Testis (tissue), 2 donors: ENCODE measurements around the gene BMPR1A.

Experiments
- POLR2A ChIP-seq: fragments of 450-650 bp; IDR thresholded peaks from one replicate; pipeline ENCODE4 v1.6.1; 2017; ENCODE audit warnings: antibody characterized with exemption, mild to moderate bottlenecking, moderate library complexity
- TF ChIP-seq, protein P1 (sequence below), 3 experiments: fragments of 450-650 bp in 2 of 3; fragments of 200-600 bp in 1 of 3; sonication (generic) in 1 of 3; IDR thresholded peaks; one replicate each; pipeline ENCODE4 v1.5.1; 2016 to 2019; ENCODE audit warnings: antibody characterized with exemption in 3 of 3, mild to moderate bottlenecking in 2 of 3, moderate library complexity in 1 of 3

DNA sequence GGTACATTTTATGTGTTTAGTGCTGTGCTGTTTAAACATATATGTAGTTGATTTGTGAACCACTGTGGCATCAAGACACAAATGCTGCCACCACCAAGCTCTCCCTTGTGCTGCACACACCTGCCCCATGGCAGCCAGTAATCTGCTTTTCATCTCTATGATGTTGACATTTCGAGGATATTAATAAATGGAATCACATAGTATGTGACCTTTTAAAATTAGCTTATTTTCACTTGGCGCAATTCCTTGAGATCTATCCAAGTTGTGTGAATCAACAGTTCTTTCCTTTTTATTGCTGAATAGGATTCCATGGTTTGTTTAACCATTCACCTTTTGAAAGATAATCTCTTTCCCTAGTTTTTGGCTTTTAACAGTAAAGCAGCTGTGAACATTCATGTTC is 73.1 kb downstream of the BMPR1A start:
- TF ChIP-seq, protein P1, sequence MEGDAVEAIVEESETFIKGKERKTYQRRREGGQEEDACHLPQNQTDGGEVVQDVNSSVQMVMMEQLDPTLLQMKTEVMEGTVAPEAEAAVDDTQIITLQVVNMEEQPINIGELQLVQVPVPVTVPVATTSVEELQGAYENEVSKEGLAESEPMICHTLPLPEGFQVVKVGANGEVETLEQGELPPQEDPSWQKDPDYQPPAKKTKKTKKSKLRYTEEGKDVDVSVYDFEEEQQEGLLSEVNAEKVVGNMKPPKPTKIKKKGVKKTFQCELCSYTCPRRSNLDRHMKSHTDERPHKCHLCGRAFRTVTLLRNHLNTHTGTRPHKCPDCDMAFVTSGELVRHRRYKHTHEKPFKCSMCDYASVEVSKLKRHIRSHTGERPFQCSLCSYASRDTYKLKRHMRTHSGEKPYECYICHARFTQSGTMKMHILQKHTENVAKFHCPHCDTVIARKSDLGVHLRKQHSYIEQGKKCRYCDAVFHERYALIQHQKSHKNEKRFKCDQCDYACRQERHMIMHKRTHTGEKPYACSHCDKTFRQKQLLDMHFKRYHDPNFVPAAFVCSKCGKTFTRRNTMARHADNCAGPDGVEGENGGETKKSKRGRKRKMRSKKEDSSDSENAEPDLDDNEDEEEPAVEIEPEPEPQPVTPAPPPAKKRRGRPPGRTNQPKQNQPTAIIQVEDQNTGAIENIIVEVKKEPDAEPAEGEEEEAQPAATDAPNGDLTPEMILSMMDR (IDR thresholded peaks at IDR 0.05) = no peak
- TF ChIP-seq POLR2A = no peak
